ENCODE measurements around the gene ALDH16A1. TPM values are rescaled to one million over a fixed set of nuclear protein-coding genes. Genes with fewer than 3 reads are reported as not detected.
A peak's percentile ranks its signal among the peaks of the same experiment; 100 is the strongest.

Gene ALDH16A1
- total RNA-seq, 1 donor from 2014 or later: 24.4 TPM

DNA sequence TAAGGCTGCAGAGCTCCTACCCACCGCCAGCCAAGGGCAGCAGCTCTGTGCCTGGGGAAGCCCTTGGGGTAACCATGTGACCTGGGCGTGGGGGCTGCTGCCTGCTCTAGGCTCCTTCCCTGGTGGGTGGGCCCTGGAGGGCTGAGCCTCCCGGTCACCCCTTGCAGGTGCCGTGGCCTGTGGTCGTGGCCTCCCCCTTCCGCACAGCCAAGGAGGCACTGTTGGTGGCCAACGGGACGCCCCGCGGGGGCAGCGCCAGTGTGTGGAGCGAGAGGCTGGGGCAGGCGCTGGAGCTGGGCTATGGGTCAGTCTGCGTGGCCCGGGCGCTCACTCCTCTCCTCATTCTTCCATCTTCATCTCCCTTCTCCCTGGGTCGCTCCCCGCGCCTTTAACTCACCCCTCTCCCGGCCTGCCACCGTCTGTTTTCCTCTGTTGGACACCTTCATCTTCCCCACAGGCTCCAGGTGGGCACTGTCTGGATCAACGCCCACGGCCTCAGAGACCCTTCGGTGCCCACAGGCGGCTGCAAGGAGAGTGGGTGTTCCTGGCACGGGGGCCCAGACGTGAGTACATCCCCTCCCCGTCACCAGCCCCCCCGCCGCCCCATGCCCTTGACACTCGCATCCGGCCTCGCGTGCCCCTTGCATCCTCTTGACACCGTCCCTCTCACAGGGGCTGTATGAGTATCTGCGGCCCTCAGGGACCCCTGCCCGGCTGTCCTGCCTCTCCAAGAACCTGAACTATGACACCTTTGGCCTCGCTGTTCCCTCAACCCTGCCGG, 11.1 kb downstream of the ALDH16A1 start:
- TF ChIP-seq, protein P1, sequence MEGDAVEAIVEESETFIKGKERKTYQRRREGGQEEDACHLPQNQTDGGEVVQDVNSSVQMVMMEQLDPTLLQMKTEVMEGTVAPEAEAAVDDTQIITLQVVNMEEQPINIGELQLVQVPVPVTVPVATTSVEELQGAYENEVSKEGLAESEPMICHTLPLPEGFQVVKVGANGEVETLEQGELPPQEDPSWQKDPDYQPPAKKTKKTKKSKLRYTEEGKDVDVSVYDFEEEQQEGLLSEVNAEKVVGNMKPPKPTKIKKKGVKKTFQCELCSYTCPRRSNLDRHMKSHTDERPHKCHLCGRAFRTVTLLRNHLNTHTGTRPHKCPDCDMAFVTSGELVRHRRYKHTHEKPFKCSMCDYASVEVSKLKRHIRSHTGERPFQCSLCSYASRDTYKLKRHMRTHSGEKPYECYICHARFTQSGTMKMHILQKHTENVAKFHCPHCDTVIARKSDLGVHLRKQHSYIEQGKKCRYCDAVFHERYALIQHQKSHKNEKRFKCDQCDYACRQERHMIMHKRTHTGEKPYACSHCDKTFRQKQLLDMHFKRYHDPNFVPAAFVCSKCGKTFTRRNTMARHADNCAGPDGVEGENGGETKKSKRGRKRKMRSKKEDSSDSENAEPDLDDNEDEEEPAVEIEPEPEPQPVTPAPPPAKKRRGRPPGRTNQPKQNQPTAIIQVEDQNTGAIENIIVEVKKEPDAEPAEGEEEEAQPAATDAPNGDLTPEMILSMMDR (IDR thresholded peaks at IDR 0.05; ENCODE audit: unreplicated experiment): no peak
- Mint-ChIP-seq H3K36me3 (peaks cover 6% of the 10 kb centered on the region), H3K27me3 (ENCODE audit: low read depth) (no peaks in the 10 kb centered on the region), H3K4me1 (no peaks in the 10 kb centered on the region), H3K4me3 (no peak overlapping the region), H3K9me3 (no peaks in the 10 kb centered on the region), H3K27ac (no peak overlapping the region)
- no peak for DNase-seq (ENCODE audit: low spot score in 2 of 2, unreplicated experiment in 2 of 2)

DNA sequence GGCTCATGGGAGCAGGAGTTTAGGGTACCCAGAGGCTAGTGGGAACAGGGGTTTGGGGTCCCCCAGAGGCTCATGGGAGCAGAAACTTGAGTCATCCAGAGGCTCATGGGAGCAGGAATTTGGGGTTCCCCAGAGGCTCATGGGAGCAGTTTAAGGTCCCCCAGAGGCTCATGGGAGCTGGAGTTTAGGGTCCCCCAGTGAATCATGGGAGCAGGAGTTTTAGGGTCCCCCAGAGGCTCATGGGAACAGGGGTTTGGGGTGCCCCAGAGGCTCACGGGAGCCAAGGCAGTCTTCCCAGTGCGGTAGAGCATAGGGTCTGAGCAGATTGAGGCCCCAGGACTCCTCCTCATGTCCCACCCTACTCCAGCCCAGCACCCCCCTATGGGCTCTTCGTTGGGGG, 12.3 kb downstream of the ALDH16A1 start:
- H3K36me3 Mint-ChIP-seq: peaks cover 6% of the 10 kb centered on the region
- TF ChIP-seq, protein P1 (IDR thresholded peaks at IDR 0.05; ENCODE audit: unreplicated experiment): no peak
- H3K4me3 Mint-ChIP-seq: no peak overlapping the region
- no peak for DNase-seq (ENCODE audit: low spot score in 2 of 2, unreplicated experiment in 2 of 2)
- no peaks in the 10 kb centered on the region for H3K27me3 Mint-ChIP-seq (ENCODE audit: low read depth)
- H3K4me1 Mint-ChIP-seq: no peaks in the 10 kb centered on the region
- no peaks in the 10 kb centered on the region for H3K9me3 Mint-ChIP-seq
- no peak overlapping the region for H3K27ac Mint-ChIP-seq

- no peak overlapping the region for H3K27ac Mint-ChIP-seq
- no peak for DNase-seq (ENCODE audit: low spot score in 2 of 2, unreplicated experiment in 2 of 2)
These were observed 15.2 kb downstream of the ALDH16A1 start for GRCh38 chr19:49468199-49468598.

DNA sequence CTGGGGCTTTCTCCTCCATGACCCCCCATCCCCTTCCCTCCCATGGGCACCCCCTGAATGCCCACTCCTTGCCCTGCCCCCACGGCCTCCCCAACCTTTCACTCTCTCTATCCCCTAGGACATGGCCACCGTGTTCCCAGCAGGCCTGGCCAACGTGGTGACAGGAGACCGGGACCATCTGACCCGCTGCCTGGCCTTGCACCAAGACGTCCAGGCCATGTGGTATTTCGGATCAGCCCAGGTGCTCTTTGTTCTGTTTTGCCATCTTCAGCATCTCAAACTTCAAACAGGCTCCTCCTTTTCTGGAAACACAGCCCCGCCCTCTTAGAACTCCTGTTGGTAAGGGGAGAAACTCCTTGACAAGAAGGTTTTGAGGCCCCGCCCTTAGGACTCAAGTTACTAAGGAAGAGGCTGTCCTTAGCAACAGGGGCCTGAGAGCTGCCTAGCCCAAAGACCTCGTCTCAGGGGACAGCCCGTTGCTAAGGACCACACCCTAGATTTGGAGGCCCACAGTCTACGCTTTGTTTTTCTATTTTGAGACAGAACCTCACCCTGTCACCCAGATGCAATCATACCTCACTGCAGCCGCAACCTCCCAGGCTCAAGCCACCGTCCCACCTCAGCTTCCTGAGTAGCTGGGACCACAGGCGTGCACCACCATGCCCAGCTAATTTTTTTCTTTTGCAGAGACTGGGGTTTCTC, 15.9 kb downstream of the ALDH16A1 start:
- no peaks in the 10 kb centered on the region for H3K4me1 Mint-ChIP-seq
- TF ChIP-seq, protein P1 (IDR thresholded peaks at IDR 0.05; ENCODE audit: unreplicated experiment): no peak
- peaks cover 6% of the 10 kb centered on the region for H3K36me3 Mint-ChIP-seq
- peaks cover 2% of the 10 kb centered on the region for H3K27me3 Mint-ChIP-seq (ENCODE audit: low read depth)
- no peaks in the 10 kb centered on the region for H3K9me3 Mint-ChIP-seq
- H3K27ac Mint-ChIP-seq: peak overlapping the region; percentile 21
- DNase-seq (ENCODE audit: low spot score in 2 of 2, unreplicated experiment in 2 of 2): no peak
- no peak overlapping the region for H3K4me3 Mint-ChIP-seq

More at GRCh38 chr19:49468199-49468598, 15.2 kb downstream of the ALDH16A1 start:
- H3K36me3 Mint-ChIP-seq: peaks cover 6% of the 10 kb centered on the region
- H3K4me1 Mint-ChIP-seq: no peaks in the 10 kb centered on the region
- no peaks in the 10 kb centered on the region for H3K9me3 Mint-ChIP-seq
- H3K4me3 Mint-ChIP-seq: no peak overlapping the region
- peaks cover 2% of the 10 kb centered on the region for H3K27me3 Mint-ChIP-seq (ENCODE audit: low read depth)
- TF ChIP-seq, protein P1 (IDR thresholded peaks at IDR 0.05; ENCODE audit: unreplicated experiment): no peak

DNA sequence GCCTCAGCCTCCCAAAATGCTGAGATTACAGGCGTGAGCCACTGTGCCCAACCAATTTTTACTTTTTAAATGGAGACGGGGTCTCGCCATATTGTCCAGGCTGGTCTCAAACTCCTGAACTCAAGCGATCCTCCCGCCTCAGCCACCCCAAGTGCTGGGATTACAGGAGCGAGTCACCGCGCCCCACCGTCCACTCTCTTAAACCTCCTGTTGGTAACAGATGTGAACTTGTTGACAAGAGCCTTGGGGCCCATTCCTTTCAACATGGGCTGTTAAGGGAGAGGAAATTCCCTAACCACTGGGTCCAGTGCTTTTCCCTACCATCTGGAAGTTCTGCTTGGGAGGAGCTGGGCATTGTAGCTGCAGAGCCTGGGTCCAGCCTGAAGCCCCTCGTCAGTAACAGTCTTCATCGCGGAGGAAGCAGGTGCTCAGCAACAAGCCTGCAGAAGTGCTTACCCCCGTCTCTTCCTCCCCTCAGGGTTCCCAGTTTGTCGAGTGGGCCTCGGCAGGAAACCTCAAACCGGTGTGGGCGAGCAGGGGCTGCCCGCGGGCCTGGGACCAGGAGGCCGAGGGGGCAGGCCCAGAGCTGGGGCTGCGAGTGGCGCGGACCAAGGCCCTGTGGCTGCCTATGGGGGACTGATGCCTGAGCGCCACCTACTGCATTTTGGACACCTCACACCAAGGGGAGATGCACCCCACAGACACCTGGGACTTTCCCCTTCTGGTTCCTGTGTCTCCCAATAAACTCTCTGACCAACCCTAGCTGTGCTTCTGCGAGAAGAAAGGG, 17.0 kb downstream of the ALDH16A1 start:
- peaks cover 6% of the 10 kb centered on the region for H3K36me3 Mint-ChIP-seq
- peaks cover 10% of the 10 kb centered on the region for H3K27me3 Mint-ChIP-seq (ENCODE audit: low read depth)
- H3K4me3 Mint-ChIP-seq: no peak overlapping the region
- TF ChIP-seq, protein P1 (IDR thresholded peaks at IDR 0.05; ENCODE audit: unreplicated experiment): no peak
- H3K9me3 Mint-ChIP-seq: no peaks in the 10 kb centered on the region
- H3K4me1 Mint-ChIP-seq: no peaks in the 10 kb centered on the region
- H3K27ac Mint-ChIP-seq: no peak overlapping the region
- no peak for DNase-seq (ENCODE audit: low spot score in 2 of 2, unreplicated experiment in 2 of 2)

Data from mesothelial cell of epicardium (in vitro differentiated cells).